SU-DHL-6 (cell line): ENCODE measurements around the gene DGKB.

Source experiments
- CTCF ChIP-seq: fragments of 200-600 bp; sonication (generic); IDR thresholded peaks from one replicate; pipeline ENCODE4 v1.5.1; 2017; ENCODE audit warnings: antibody characterized with exemption, mild to moderate bottlenecking, low read length, moderate library complexity; ENCODE audit not compliant: insufficient read depth, poor library complexity, severe bottlenecking
- EZH2phosphoT487 ChIP-seq: fragments of 200-600 bp; sonication (generic), shearing (Covaris generic); conservative IDR thresholded peaks from 2 replicates; pipeline ENCODE4 v1.6.1; 2018; ENCODE audit warnings: mild to moderate bottlenecking, antibody characterized with exemption, low read length, moderate library complexity, mixed read lengths

DNA sequence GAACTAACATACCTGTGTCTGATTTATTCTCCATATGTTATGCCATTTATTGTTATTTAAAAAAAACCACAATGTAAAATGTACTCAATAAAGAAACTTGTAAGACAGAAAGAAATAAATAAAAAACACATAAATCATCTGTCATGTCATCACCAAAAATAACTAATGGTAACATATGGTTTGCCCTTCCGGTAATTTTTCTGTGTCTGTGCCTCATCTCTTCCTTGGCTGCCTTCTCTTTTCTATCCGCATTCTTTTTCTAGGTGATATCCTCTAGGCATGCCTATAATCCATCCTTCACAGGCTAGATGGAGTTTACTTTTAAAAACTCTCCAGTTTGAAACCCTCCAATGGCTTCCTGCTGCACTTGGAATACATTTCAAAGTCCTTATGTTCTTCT is 609.1 kb downstream of the DGKB start:
- TF ChIP-seq CTCF (no peak), EZH2phosphoT487 (no peak)
